ENCODE data around the gene FAM43A.

The FAM43A gene

DNA sequence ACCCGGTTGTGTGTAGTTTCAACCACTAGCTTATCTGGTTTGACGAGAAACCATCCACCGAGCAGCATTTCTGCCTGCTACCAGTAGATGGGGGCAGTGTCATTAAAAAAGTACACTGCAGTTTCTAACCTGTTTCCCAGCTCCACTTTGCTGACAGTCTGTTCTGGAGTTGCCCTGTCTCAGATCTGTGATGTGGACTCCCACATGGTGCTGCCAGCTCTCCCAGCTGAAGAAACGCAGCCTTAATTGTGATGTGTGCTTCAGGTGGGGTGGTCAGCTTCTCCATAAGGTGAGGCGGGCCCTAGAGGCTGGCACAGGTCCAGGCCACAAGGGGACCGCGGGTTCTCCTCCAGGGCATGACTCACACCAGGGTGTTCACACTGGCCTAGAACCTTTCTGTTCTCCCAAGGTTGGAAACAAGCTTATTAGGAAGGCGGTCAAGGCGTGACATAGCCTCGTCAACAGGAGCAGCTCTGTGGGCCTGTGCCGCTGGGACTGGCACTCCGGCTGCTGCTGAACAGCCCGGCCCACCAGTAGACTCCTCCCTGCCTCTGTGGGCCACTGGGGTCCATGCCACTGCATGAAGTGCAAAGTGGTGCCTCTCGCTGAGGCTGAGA, 2.9 kb upstream of the FAM43A start:
- no peaks in the 10 kb centered on the region; the same call in 1 of the 2 replicates for H3K36me3 ChIP-seq (ENCODE audit: insufficient read depth, low read length)
- H3K4me3 ChIP-seq: no peak overlapping the region
- H3K9me3 ChIP-seq (ENCODE audit: low read depth, low read length): no peaks in the 10 kb centered on the region
- no peak overlapping the region for H3K27ac ChIP-seq
- no peak for TF ChIP-seq POLR2AphosphoS5 (IDR thresholded peaks at IDR 0.05; ENCODE audit: borderline replicate concordance, low read depth, low read length)
- no peak for TF ChIP-seq EZH2 (IDR thresholded peaks at IDR 0.05)
- TF ChIP-seq FOXP2 (optimal IDR thresholded peaks at IDR 0.05; ENCODE audit: control extremely low read depth, extremely low read length, insufficient read depth): no peak
- DNase-seq (ENCODE audit: low read depth, low spot score): peak; percentile 67
- H3K9ac ChIP-seq (ENCODE audit: insufficient read length): no peak overlapping the region

DNA sequence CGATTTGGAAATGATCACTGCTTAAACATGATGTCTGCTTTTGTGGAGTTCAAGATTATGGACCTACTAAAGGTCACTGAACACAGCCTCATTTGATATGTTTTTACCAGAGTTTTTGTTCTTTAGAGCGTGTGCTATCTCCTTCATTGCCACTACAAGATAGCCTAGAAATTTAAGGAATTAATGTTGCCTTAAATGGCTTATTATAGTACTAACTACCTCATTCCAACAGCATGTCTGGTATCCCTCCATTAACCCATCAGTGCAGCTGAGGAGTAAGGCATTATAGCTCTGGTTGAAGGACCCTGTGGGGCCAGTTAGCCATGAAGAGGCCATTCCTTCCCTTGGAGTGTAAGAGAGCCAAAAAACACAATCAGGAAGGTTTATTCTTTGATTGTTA, 2.3 kb upstream of the FAM43A start:
- Histone ChIP-seq H3K9ac (ENCODE audit: insufficient read length) (no peak overlapping the region), H3K27ac (no peak overlapping the region), H3K36me3 (ENCODE audit: insufficient read depth, low read length) (peaks cover under 1% of the 10 kb centered on the region), H3K4me3 (no peak overlapping the region), H3K9me3 (ENCODE audit: low read depth, low read length) (no peaks in the 10 kb centered on the region)
- no peak for DNase-seq (ENCODE audit: low read depth, low spot score)
- no peak for TF ChIP-seq POLR2AphosphoS5 (IDR thresholded peaks at IDR 0.05; ENCODE audit: borderline replicate concordance, low read depth, low read length)
- TF ChIP-seq EZH2 (IDR thresholded peaks at IDR 0.05): no peak
- no peak for TF ChIP-seq FOXP2 (optimal IDR thresholded peaks at IDR 0.05; ENCODE audit: control extremely low read depth, extremely low read length, insufficient read depth)

DNA sequence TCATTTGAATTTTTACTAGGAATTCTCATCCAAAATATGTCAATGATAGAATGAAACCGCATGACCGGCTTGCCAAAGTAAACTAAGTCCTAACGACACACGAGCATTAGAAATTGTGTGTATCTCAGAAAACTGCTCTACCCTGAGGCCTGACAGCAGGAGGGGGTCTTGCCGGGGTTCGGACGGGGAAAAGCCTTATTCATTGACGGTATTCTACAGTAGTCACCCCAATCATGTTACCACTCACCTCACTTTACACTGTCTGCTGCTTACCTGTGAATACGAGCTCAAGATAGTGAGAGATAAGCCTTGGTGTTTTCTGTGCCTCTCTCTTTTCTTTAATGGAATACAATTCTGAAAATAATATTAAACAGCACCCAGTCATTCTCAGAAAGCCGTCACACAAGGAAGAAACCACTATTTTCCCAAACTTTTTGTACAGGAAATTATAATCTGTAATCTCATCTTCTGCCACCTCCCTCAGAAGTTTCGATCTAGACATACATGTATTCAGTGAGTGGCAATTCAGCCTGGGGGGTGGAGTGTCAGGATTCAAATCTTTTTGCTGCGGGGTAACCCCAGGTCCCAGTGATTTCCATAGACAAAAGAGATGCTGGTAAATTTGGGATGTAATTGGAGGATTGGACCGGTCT, 492 bp upstream of the FAM43A start:
- Histone ChIP-seq H3K9ac (ENCODE audit: insufficient read length) (no peak overlapping the region), H3K9me3 (ENCODE audit: low read depth, low read length) (no peaks in the 10 kb centered on the region), H3K27ac (no peak overlapping the region), H3K36me3 (ENCODE audit: insufficient read depth, low read length) (peaks cover 5% of the 10 kb centered on the region), H3K4me3 (peak overlapping the region; percentile 85)
- no peak for TF ChIP-seq POLR2AphosphoS5 (IDR thresholded peaks at IDR 0.05; ENCODE audit: borderline replicate concordance, low read depth, low read length)
- TF ChIP-seq EZH2 (IDR thresholded peaks at IDR 0.05): no peak
- TF ChIP-seq FOXP2 (optimal IDR thresholded peaks at IDR 0.05; ENCODE audit: control extremely low read depth, extremely low read length, insufficient read depth): no peak
- no peak for DNase-seq (ENCODE audit: low read depth, low spot score)

DNA sequence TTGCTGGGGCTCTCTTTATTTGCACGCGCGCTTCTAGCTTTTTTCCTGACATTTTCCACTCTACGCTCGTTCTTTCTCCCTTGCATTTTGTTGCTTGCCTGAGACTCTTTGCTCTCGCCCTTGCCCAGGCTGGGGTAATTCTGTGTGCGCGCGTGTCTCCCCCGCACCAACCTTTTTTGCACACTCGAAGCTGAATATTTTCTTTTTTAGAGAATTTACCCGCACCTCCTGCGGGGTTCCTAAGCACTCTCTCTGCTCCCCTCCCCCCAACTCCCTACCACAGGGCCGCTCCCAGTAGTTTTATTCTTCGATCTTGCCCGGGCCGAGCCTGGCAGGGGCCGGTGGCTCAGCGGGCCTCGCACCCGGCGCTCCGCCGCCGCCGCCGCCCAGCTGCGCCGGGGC, 732 bp downstream of the FAM43A start:
- H3K4me3 ChIP-seq: peak overlapping the region; percentile 85
- peaks cover 5% of the 10 kb centered on the region for H3K36me3 ChIP-seq (ENCODE audit: insufficient read depth, low read length)
- H3K9me3 ChIP-seq (ENCODE audit: low read depth, low read length): no peaks in the 10 kb centered on the region
- H3K27ac ChIP-seq: no peak overlapping the region
- peak overlapping the region; percentile 62 for H3K9ac ChIP-seq (ENCODE audit: insufficient read length)
- no peak for DNase-seq (ENCODE audit: low read depth, low spot score)
- no peak for TF ChIP-seq POLR2AphosphoS5 (IDR thresholded peaks at IDR 0.05; ENCODE audit: borderline replicate concordance, low read depth, low read length)
- no peak for TF ChIP-seq EZH2 (IDR thresholded peaks at IDR 0.05)
- no peak for TF ChIP-seq FOXP2 (optimal IDR thresholded peaks at IDR 0.05; ENCODE audit: control extremely low read depth, extremely low read length, insufficient read depth)

DNA sequence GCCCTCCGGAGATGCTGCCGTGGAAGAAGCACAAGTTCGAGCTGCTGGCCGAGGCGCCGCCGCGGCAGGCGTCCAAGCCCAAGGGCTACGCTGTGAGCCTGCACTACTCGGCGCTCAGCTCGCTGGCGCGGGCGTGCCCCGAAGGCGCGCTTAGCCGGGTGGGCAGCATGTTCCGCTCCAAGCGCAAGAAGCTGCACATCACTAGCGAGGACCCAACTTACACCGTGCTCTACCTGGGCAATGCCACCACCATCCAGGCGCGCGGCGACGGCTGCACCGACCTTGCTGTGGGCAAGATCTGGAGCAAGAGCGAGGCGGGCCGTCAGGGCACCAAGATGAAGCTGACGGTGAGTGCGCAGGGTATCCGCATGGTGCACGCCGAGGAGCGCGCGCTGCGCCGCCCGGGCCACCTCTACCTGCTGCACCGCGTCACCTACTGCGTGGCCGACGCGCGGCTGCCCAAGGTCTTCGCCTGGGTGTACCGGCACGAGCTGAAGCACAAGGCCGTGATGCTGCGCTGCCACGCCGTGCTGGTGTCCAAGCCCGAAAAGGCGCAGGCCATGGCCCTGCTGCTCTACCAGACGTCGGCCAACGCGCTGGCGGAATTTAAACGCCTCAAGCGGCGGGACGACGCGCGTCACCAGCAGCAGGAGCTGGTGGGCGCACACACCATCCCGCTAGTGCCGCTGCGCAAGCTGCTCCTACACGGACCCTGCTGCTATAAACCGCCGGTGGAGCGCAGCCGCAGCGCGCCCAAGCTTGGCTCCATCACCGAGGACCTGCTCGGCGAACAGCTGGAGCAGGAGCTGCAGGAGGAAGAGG, 1.3 kb downstream of the FAM43A start:
- peaks cover 5% of the 10 kb centered on the region for H3K36me3 ChIP-seq (ENCODE audit: insufficient read depth, low read length)
- TF ChIP-seq EZH2 (IDR thresholded peaks at IDR 0.05) (no peak), POLR2AphosphoS5 (IDR thresholded peaks at IDR 0.05; ENCODE audit: borderline replicate concordance, low read depth, low read length) (no peak), FOXP2 (optimal IDR thresholded peaks at IDR 0.05; ENCODE audit: control extremely low read depth, extremely low read length, insufficient read depth) (no peak)
- no peaks in the 10 kb centered on the region for H3K9me3 ChIP-seq (ENCODE audit: low read depth, low read length)
- H3K9ac ChIP-seq (ENCODE audit: insufficient read length): peak overlapping the region; percentile 62
- no peak for DNase-seq (ENCODE audit: low read depth, low spot score)
- no peak overlapping the region for H3K27ac ChIP-seq
- peak overlapping the region; percentile 85 for H3K4me3 ChIP-seq

DNA sequence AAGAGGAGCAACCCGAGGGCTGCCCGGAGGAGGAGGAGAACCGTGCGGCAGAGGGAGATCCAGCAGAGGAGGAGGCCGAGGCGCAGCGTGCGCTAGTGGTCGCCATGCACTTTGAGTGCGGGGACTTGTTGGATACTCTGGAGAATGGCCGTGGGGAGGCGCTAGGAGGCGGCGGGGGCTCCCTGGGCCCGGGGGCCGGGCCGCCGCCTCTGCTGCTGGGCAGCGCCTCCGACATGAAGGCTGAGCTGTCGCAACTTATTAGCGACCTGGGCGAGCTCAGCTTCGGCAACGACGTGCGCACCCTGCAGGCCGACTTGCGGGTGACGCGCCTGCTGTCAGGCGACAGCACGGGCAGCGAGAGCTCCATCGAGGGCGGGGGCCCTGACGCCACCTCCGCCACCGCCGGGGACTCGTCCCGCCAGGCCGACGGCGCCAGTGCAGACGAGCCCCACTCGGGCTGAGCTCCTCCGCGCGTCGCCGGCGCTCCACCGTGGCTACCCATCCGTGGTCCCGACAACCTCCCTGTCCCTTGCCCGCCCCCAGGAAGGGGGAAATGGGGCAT, 2.0 kb downstream of the FAM43A start:
- H3K27ac ChIP-seq: 0 out of 2 replicates have a peak overlapping the region, but pooled peaks have one; percentile 80
- peak overlapping the region; percentile 37 for H3K9ac ChIP-seq (ENCODE audit: insufficient read length)
- H3K4me3 ChIP-seq: peak overlapping the region; percentile 85
- no peaks in the 10 kb centered on the region for H3K9me3 ChIP-seq (ENCODE audit: low read depth, low read length)
- DNase-seq (ENCODE audit: low read depth, low spot score): no peak
- H3K36me3 ChIP-seq (ENCODE audit: insufficient read depth, low read length): peaks cover 5% of the 10 kb centered on the region
- TF ChIP-seq FOXP2 (optimal IDR thresholded peaks at IDR 0.05; ENCODE audit: control extremely low read depth, extremely low read length, insufficient read depth) (no peak), POLR2AphosphoS5 (IDR thresholded peaks at IDR 0.05; ENCODE audit: borderline replicate concordance, low read depth, low read length) (no peak), EZH2 (IDR thresholded peaks at IDR 0.05) (no peak)

DNA sequence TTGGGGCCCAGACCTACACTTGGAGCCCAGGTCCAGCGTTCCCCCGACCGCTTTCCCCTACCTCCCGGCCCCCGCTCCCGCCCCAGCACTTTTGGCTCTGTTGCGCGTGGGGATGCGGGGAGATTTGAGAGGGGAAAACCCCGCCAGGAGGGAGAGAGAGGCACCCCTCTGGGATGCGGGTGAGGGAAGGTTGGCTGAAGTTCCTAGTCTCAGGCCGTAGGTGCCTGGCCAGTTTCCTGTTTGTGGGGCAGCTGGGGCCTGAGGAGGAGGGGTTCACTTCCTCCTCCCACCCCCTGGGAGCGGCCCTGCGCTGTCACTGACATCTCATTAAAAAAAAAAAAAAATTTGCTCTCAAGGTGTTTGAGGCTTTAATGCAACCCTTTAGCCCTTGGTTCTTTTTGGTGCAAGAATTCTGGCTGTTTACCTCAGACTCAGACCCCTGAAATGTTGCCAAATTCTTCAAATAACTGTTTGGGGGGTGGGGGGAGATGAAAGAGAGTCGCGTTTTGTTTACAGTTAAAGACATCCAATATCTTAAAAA, 2.6 kb downstream of the FAM43A start:
- Histone ChIP-seq H3K27ac (peak overlapping the region; percentile 80), H3K4me3 (peak overlapping the region; percentile 85), H3K9me3 (ENCODE audit: low read depth, low read length) (no peaks in the 10 kb centered on the region), H3K36me3 (ENCODE audit: insufficient read depth, low read length) (peaks cover 5% of the 10 kb centered on the region), H3K9ac (ENCODE audit: insufficient read length) (peak overlapping the region; percentile 37)
- no peak for DNase-seq (ENCODE audit: low read depth, low spot score)
- TF ChIP-seq POLR2AphosphoS5 (IDR thresholded peaks at IDR 0.05; ENCODE audit: borderline replicate concordance, low read depth, low read length): no peak
- TF ChIP-seq FOXP2 (optimal IDR thresholded peaks at IDR 0.05; ENCODE audit: control extremely low read depth, extremely low read length, insufficient read depth): no peak
- TF ChIP-seq EZH2 (IDR thresholded peaks at IDR 0.05): no peak

Data from SK-N-MC (cell line).